Endothelial cell (in vitro differentiated cells): Measurements from ENCODE around the gene CCDC63. TPM values are rescaled to one million over a fixed set of nuclear protein-coding genes. Genes with fewer than 3 reads are reported as not detected.

Experiments
- DNase-seq: peaks from one replicate; pipeline ENCODE4 v3.0.0; 2021; ENCODE audit warnings: low spot score
- H3K27ac Mint-ChIP-seq: one replicate; pipeline ENCODE4 v1.8.0; 2021; ENCODE audit warnings: mixed read lengths, inconsistent platforms; ENCODE audit not compliant: unreplicated experiment
- H3K27me3 Mint-ChIP-seq: one replicate; pipeline ENCODE4 v1.8.0; 2021; ENCODE audit warnings: mild to moderate bottlenecking, moderate library complexity, mixed read lengths, inconsistent platforms; ENCODE audit not compliant: unreplicated experiment
- H3K36me3 Mint-ChIP-seq: one replicate; pipeline ENCODE4 v1.8.0; 2021; ENCODE audit warnings: mild to moderate bottlenecking, low read depth, mixed read lengths, inconsistent platforms; ENCODE audit not compliant: unreplicated experiment
- H3K4me1 Mint-ChIP-seq: one replicate; pipeline ENCODE4 v1.8.0; 2021; ENCODE audit warnings: mild to moderate bottlenecking, mixed read lengths, inconsistent platforms; ENCODE audit not compliant: unreplicated experiment
- H3K4me3 Mint-ChIP-seq: one replicate; pipeline ENCODE4 v1.8.0; 2021; ENCODE audit warnings: mild to moderate bottlenecking, mixed read lengths, inconsistent platforms; ENCODE audit not compliant: unreplicated experiment
- H3K9me3 Mint-ChIP-seq: one replicate; pipeline ENCODE4 v1.8.0; 2021; ENCODE audit warnings: mixed read lengths, inconsistent platforms; ENCODE audit not compliant: unreplicated experiment
- CTCF ChIP-seq: fragments of 200-600 bp; sonication (generic); IDR thresholded peaks from one replicate; pipeline ENCODE4 v1.5.0; 2021; ENCODE audit warnings: antibody characterized with exemption; ENCODE audit not compliant: unreplicated experiment
- total RNA-seq: library from RNA; stranded (reverse); fragmentation: NEBNext Ultra II Directional; extraction: Animal tissue kit (Norgen Biotek cat#: 25700); gene quantifications from one replicate; pipeline ENCODE4 v1.2.1, GENCODE V29; 2021; ENCODE audit not compliant: unreplicated experiment

The CCDC63 gene
- total RNA-seq, 1 donor from 2014 or later: 0.36 TPM

DNA sequence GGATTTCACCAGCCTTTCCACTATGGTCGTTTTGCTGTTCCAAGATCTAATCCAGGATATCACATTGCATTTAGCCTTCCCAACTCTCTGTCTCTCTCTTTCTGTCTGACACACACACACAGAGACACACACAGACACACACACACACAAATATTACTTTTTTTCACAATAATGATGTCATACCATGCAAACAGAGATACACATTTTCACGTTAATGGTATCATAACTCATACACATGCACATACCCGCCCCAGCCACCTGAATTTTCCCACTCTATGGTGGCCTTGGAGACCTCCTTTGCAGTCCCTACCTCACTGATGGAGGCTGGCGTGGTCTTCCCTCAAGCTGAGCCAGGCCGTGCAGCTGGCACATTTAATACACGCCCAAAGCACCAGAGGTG, 80.8 kb downstream of the CCDC63 start:
- Mint-ChIP-seq H3K36me3 (no peaks in the 10 kb centered on the region), H3K4me3 (no peak overlapping the region), H3K4me1 (no peaks in the 10 kb centered on the region), H3K27ac (no peak overlapping the region), H3K27me3 (peaks cover 1% of the 10 kb centered on the region), H3K9me3 (no peaks in the 10 kb centered on the region)
- no peak for TF ChIP-seq CTCF
- DNase-seq: no peak

- no peaks in the 10 kb centered on the region for H3K36me3 Mint-ChIP-seq
- no peak for DNase-seq
- no peak for TF ChIP-seq CTCF
- no peak overlapping the region for H3K27ac Mint-ChIP-seq
- H3K4me1 Mint-ChIP-seq: no peaks in the 10 kb centered on the region
- H3K4me3 Mint-ChIP-seq: no peak overlapping the region
- H3K27me3 Mint-ChIP-seq: peaks cover 1% of the 10 kb centered on the region
- H3K9me3 Mint-ChIP-seq: no peaks in the 10 kb centered on the region
These were observed 81.9 kb downstream of the CCDC63 start for GRCh38 chr12:110928700-110929099.

DNA sequence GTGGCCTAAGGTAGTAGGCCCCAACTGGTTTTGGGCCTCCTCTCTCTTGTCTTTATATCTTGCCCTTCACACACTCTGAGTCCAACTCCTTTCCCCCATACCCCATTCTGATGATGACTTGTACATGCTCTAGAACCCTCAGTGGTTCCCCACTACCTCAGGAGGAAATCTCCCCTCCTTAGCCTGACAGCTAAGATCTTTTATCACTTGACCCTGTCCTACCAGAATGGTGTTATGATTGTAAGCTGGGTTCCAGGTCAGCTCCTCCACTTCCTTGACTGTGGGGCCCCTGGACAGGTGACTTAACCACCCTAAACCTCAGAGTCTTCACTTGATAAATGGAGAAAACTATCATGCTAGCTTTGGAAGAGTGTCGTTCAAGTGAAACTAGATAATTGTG, 83.0 kb downstream of the CCDC63 start:
- H3K27me3 Mint-ChIP-seq: peaks cover 1% of the 10 kb centered on the region
- no peaks in the 10 kb centered on the region for H3K9me3 Mint-ChIP-seq
- no peak overlapping the region for H3K27ac Mint-ChIP-seq
- H3K4me3 Mint-ChIP-seq: no peak overlapping the region
- no peaks in the 10 kb centered on the region for H3K36me3 Mint-ChIP-seq
- DNase-seq: no peak
- no peaks in the 10 kb centered on the region for H3K4me1 Mint-ChIP-seq
- TF ChIP-seq CTCF: no peak

DNA sequence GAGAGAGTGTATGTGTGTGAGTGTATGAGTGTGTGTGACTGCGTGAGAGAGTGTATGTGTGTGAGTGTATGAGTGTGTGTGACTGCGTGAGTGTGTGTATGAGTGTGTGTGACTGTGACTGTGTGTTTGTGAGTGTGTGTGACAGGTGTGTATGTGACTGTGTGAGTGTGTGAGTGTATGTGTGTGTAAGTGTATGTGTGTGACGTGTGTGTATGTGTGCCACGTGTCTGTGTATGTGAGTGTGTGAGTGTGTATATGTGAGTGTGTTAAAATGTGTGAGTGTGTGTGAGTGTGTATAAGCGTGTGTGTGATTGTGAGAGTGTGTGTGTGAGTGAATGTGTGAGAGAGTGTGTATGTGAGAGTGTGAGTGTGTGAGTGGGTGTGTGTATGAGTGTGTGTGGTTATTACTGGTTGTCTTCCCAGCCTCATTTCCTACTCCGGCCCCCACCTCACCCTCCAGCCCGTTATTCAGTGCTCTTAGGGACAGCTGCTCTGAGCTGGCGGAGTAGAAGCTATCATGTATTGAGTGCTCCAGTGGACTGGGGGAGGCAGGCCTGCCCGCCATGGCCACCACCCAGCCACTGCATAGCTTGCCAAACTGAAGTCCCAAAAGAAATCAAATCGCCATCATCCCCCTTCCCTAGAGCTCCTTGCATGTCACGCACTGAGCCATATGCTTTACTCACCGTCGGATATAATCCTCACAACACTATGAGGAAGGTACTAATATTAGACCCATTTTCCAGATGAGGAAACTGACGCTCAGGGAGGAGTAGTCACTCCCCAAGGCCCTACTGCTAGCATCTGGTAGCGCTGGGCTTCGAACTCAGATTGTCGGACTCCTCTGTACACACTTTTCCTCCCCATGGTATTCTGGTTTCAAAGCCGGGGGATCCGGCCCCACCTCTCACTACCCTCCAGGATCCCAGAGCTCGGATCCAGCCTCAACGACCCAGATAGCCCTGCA, 83.8 kb downstream of the CCDC63 start:
- Mint-ChIP-seq H3K36me3 (no peaks in the 10 kb centered on the region), H3K27me3 (no peaks in the 10 kb centered on the region), H3K9me3 (no peaks in the 10 kb centered on the region), H3K4me1 (no peaks in the 10 kb centered on the region), H3K4me3 (no peak overlapping the region), H3K27ac (no peak overlapping the region)
- TF ChIP-seq CTCF: no peak
- DNase-seq: no peak

DNA sequence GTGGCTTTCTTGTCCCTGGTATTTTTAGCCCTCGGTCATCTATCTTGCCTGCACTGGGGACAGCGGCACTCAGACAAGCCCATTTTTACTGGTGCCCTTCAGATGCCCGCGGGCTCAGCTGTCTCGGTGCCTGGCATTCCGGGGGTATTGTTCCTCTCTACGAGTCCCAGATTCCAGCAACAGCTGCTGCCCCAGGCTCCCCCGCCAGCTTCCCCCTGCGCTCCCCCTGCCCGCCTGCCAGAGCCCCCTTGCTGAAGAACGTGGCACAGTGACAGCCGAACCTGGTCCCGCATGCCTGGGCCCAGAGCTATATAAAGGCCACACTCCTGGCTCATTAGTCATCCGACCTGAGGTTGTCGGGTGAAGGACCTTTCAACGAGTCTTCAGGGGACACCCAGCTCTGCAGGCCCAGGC, 84.5 kb downstream of the CCDC63 start:
- no peaks in the 10 kb centered on the region for H3K4me1 Mint-ChIP-seq
- H3K9me3 Mint-ChIP-seq: no peaks in the 10 kb centered on the region
- no peaks in the 10 kb centered on the region for H3K27me3 Mint-ChIP-seq
- H3K27ac Mint-ChIP-seq: no peak overlapping the region
- no peaks in the 10 kb centered on the region for H3K36me3 Mint-ChIP-seq
- DNase-seq: no peak
- no peak for TF ChIP-seq CTCF
- H3K4me3 Mint-ChIP-seq: no peak overlapping the region
